ENCODE measurements around the gene RNF130. TPM values are rescaled to one million over a fixed set of nuclear protein-coding genes. Genes with fewer than 3 reads are reported as not detected.

Gene RNF130
- total and polyA plus RNA-seq, 9 of the 15 experiments (the other 6 are each of a cell fraction or from before 2014, with no cell fraction given), result 5.8 to 39.4 (median 27.1) TPM

- TF ChIP-seq YY1 (IDR thresholded peaks at IDR 0.05; ENCODE audit: borderline replicate concordance in 1 of 3, control insufficient read depth in 1 of 3, extremely low read depth in 1 of 3, insufficient read depth in 3 of 3, insufficient read length in 1 of 3, insufficient replicate concordance in 2 of 3, low read depth in 1 of 3, low read length in 2 of 3) (peak in 2 of 3 experiments; percentile 22 to 29), FOSL1 (tag; conservative IDR thresholded peaks at IDR 0.05) (0 out of 2 replicates have a peak, but pooled peaks have one; percentile 41), TAF1 (IDR thresholded peaks at IDR 0.05; ENCODE audit: control insufficient read depth, extremely low read depth, insufficient read depth, low read length, severe bottlenecking) (no peak), ZNF766 (CRISPR knock-in tag; conservative IDR thresholded peaks at IDR 0.05) (0 out of 2 replicates have a peak, but pooled peaks have one; percentile 44), RAD51 (IDR thresholded peaks at IDR 0.05; ENCODE audit: borderline replicate concordance, low read depth) (no peak), CTBP1 (IDR thresholded peaks at IDR 0.05; ENCODE audit: borderline replicate concordance) (peak; percentile 62; the same call in 1 of the 2 replicates), SMAD4 (CRISPR knock-in tag; conservative IDR thresholded peaks at IDR 0.05) (peak; percentile 90), HDAC1 (IDR thresholded peaks at IDR 0.05) (peak in 1 of 2 experiments; percentile 77; a peak in 2 of 4 replicates), ARID1B (IDR thresholded peaks at IDR 0.05) (0 out of 2 replicates have a peak, but pooled peaks have one; percentile 7), ZNF232 (CRISPR knock-in tag; IDR thresholded peaks at IDR 0.05) (no peak), CTCFL (IDR thresholded peaks at IDR 0.05; ENCODE audit: borderline replicate concordance, insufficient read depth, low read depth, low read length, poor library complexity, severe bottlenecking) (peak; percentile 90), MTA1 (IDR thresholded peaks at IDR 0.05; ENCODE audit: borderline replicate concordance) (peak; percentile 12; the same call in 1 of the 2 replicates), TEAD1 (CRISPR knock-in tag; IDR thresholded peaks at IDR 0.05) (peak; percentile 58 to 67; a peak in 1 of 4 replicates), ZNF354B (CRISPR knock-in tag; IDR thresholded peaks at IDR 0.05) (no peak), XRCC5 (IDR thresholded peaks at IDR 0.05; ENCODE audit: low read depth, low read length) (0 out of 2 replicates have a peak, but pooled peaks have one; percentile 67), SAP30 (IDR thresholded peaks at IDR 0.05; ENCODE audit: borderline replicate concordance, insufficient read depth, low read depth, low read length, poor library complexity, severe bottlenecking) (no peak), ZNF561 (CRISPR knock-in tag; conservative IDR thresholded peaks at IDR 0.05) (no peak)
- TF ChIP-seq, protein P1, sequence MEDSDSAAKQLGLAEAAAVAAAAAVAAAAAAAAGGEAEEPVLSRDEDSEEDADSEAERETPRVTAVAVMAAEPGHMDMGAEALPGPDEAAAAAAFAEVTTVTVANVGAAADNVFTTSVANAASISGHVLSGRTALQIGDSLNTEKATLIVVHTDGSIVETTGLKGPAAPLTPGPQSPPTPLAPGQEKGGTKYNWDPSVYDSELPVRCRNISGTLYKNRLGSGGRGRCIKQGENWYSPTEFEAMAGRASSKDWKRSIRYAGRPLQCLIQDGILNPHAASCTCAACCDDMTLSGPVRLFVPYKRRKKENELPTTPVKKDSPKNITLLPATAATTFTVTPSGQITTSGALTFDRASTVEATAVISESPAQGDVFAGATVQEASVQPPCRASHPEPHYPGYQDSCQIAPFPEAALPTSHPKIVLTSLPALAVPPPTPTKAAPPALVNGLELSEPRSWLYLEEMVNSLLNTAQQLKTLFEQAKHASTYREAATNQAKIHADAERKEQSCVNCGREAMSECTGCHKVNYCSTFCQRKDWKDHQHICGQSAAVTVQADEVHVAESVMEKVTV (CRISPR knock-in tag; IDR thresholded peaks at IDR 0.05), result 0 out of 2 replicates have a peak, but pooled peaks have one; percentile 34
- TF ChIP-seq, protein P2, sequence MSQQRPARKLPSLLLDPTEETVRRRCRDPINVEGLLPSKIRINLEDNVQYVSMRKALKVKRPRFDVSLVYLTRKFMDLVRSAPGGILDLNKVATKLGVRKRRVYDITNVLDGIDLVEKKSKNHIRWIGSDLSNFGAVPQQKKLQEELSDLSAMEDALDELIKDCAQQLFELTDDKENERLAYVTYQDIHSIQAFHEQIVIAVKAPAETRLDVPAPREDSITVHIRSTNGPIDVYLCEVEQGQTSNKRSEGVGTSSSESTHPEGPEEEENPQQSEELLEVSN (IDR thresholded peaks at IDR 0.05; ENCODE audit: borderline replicate concordance in 1 of 2, extremely low read depth in 1 of 2, insufficient read depth in 1 of 2, insufficient read length in 1 of 2, low read depth in 1 of 2, low read length in 1 of 2, poor library complexity in 1 of 2, severe bottlenecking in 1 of 2), result peak in 1 of 2 experiments; percentile 39
Measured at GRCh38 chr5:180090098-180090768, 18.7 kb upstream of the RNF130 start (continued).
